Measurements from ENCODE around the gene RFX7.

- TF ChIP-seq CTCF (conservative IDR thresholded peaks at IDR 0.05; ENCODE audit: low read length) (peak; percentile 100), EZH2phosphoT487 (IDR thresholded peaks at IDR 0.05; ENCODE audit: borderline replicate concordance) (no peak)
Measured at GRCh38 chr15:56245871-56246814, 2.5 kb upstream of the RFX7 start.

All from Loucy (cell line).